ENCODE data around the gene USP40.
A peak's percentile ranks its signal among the peaks of the same experiment; 100 is the strongest.

USP40 gene

GRCh38 chr2:233492751-233493150, 73.8 kb downstream of the USP40 start:
- DNase-seq, result no peak

GRCh38 chr2:233492078-233492477, 74.5 kb downstream of the USP40 start:
- DNase-seq, result no peak

- no peak for DNase-seq
Measured at GRCh38 chr2:233491326-233491725, 75.3 kb downstream of the USP40 start.

GRCh38 chr2:233490831-233491230, 75.8 kb downstream of the USP40 start:
- no peak for DNase-seq

GRCh38 chr2:233489666-233490065, 76.9 kb downstream of the USP40 start:
- DNase-seq, result peak; percentile 29

- DNase-seq, result no peak
Measured at GRCh38 chr2:233489143-233489542, 77.4 kb downstream of the USP40 start.

GRCh38 chr2:233487748-233488345, 78.7 kb downstream of the USP40 start:
- DNase-seq, result no peak

GRCh38 chr2:233486778-233487552, 79.6 kb downstream of the USP40 start:
- peak; percentile 93 for DNase-seq

GRCh38 chr2:233486357-233486756, 80.2 kb downstream of the USP40 start:
- DNase-seq, result no peak

GRCh38 chr2:233485726-233486125, 80.9 kb downstream of the USP40 start:
- DNase-seq, result no peak

- no peak for DNase-seq
Measured at GRCh38 chr2:233482616-233483015, 84.0 kb downstream of the USP40 start.

GRCh38 chr2:233481368-233482142, 85.0 kb downstream of the USP40 start:
- DNase-seq, result no peak

GRCh38 chr2:233480490-233481202, 85.9 kb downstream of the USP40 start:
- DNase-seq, result no peak

- DNase-seq, result no peak
Measured at GRCh38 chr2:233479616-233480489, 86.7 kb downstream of the USP40 start.

- no peak for DNase-seq
Measured at GRCh38 chr2:233477548-233478433, 88.8 kb downstream of the USP40 start.

GRCh38 chr2:233476651-233477547, 89.7 kb downstream of the USP40 start:
- no peak for DNase-seq

GRCh38 chr2:233476063-233476410, 90.5 kb downstream of the USP40 start:
- no peak for DNase-seq

- DNase-seq, result no peak
Measured at GRCh38 chr2:233474308-233475160, 92.0 kb downstream of the USP40 start.

GRCh38 chr2:233473878-233474277, 92.7 kb downstream of the USP40 start:
- DNase-seq, result no peak
